CD4-positive, alpha-beta T cell (primary cell): Measurements from ENCODE around the gene PNPLA7. TPM values are rescaled to one million over a fixed set of nuclear protein-coding genes. Genes with fewer than 3 reads are reported as not detected.

Experiments used
- ATAC-seq: fragments of 200-7000 bp; cut with Tn5 transposase; one replicate; pipeline ENCODE4 v1.10.0; 2022; ENCODE audit warnings: mild to moderate bottlenecking; ENCODE audit not compliant: poor library complexity
- CTCF ChIA-PET: fragments of 350-600 bp; sonication (Branson Sonifier 250); formaldehyde crosslinking; loops from one replicate; lab custom pipeline; 2021; ENCODE audit warnings: antibody characterized with exemption, inconsistent platforms; lab: Charles Lee
- POLR2A ChIA-PET: fragments of 350-600 bp; sonication (Branson Sonifier 250); formaldehyde crosslinking; loops from one replicate; lab custom pipeline; 2021; ENCODE audit warnings: antibody characterized with exemption, inconsistent platforms; lab: Charles Lee
- DNase-seq, 14 experiments: peaks; one replicate each; pipeline ENCODE4 v3.0.0-alpha.2; 2013 to 2020; ENCODE audit warnings: mixed read lengths in 2 of 14
- H3K27ac ChIP-seq, 2 donors: one replicate each; pipeline versions ENCODE4 v1.5.1 to v1.7.0; 2013; ENCODE audit warnings: low read length in 2 of 2, low read depth in 1 of 2, mild to moderate bottlenecking in 1 of 2
- H3K27me3 ChIP-seq, 2 experiments: 1 replicate in 1 of 2; 2 replicates in 1 of 2; pipeline versions ENCODE4 v1.6.1 to v1.7.0; 2013; ENCODE audit warnings: low read length in 2 of 2, control low read depth in 1 of 2, mild to moderate bottlenecking in 1 of 2, moderate library complexity in 1 of 2; ENCODE audit not compliant: insufficient read depth in 2 of 2, control insufficient read depth in 1 of 2
- H3K36me3 ChIP-seq: one replicate; pipeline ENCODE4 v1.6.1; 2013; ENCODE audit warnings: low read length, control low read depth; ENCODE audit not compliant: insufficient read depth
- H3K4me1 ChIP-seq: one replicate; pipeline ENCODE4 v1.6.1; 2013; ENCODE audit warnings: low read length, control low read depth; ENCODE audit not compliant: insufficient read depth
- H3K4me3 ChIP-seq: one replicate; pipeline ENCODE4 v1.5.1; 2013; ENCODE audit warnings: mild to moderate bottlenecking, low read length, moderate library complexity
- H3K9me3 ChIP-seq, 2 experiments: 1 replicate in 1 of 2; 2 replicates in 1 of 2; pipeline versions ENCODE4 v1.6.1 to v1.7.0; 2013; ENCODE audit warnings: low read length in 2 of 2, mild to moderate bottlenecking in 2 of 2, control low read depth in 1 of 2, moderate library complexity in 1 of 2; ENCODE audit not compliant: control insufficient read depth in 1 of 2, insufficient read depth in 1 of 2
- H3K27ac Mint-ChIP-seq: one replicate; pipeline ENCODE4 v1.8.0; 2020; ENCODE audit warnings: mixed read lengths
- H3K27me3 Mint-ChIP-seq: one replicate; pipeline ENCODE4 v1.8.0; 2021; ENCODE audit warnings: mixed read lengths
- H3K36me3 Mint-ChIP-seq: one replicate; pipeline ENCODE4 v1.8.0; 2021; ENCODE audit warnings: low read depth, mixed read lengths
- H3K4me1 Mint-ChIP-seq: one replicate; pipeline ENCODE4 v1.8.0; 2021; ENCODE audit warnings: low read depth, mixed read lengths
- H3K4me3 Mint-ChIP-seq: one replicate; pipeline ENCODE4 v1.8.0; 2020; ENCODE audit warnings: mild to moderate bottlenecking, mixed read lengths
- H3K9me3 Mint-ChIP-seq: one replicate; pipeline ENCODE4 v1.8.0; 2020; ENCODE audit warnings: mixed read lengths
- CTCF ChIP-seq: fragments of 200-600 bp; IDR thresholded peaks from one replicate; pipeline ENCODE4 v1.8.0; 2022; ENCODE audit warnings: antibody characterized with exemption, mild to moderate bottlenecking
- intact Hi-C, 2 experiments: fragments of 100-400 bp; cut with DNase I in 1 of 2; cut with micrococcal nuclease in 1 of 2; formaldehyde crosslinking; loops; one replicate each; pipeline versions ENCODE4 v1.15.1 to v1.9.0; 2023 to 2025; cut with DNase I, micrococcal nuclease
- total RNA-seq, 174 experiments: library from RNA in 2 of 174; stranded (reverse) in 2 of 174; gene quantifications; one replicate each; pipeline ENCODE4 v1.2.3 and lab custom pipeline; 2021 to 2026

Gene PNPLA7
- total RNA-seq, 2 experiments from 2014 or later = 7.8 to 8.4 TPM

- ATAC-seq = no peak
- H3K4me3 Mint-ChIP-seq = no peak overlapping the region
Observed at GRCh38 chr9:137494104-137494544, 56.1 kb downstream of the PNPLA7 start.

GRCh38 chr9:137493364-137494103 lies 56.7 kb downstream of the PNPLA7 start:
- H3K4me3 Mint-ChIP-seq = no peak overlapping the region
- peaks cover 9% of the 10 kb centered on the region for H3K4me1 Mint-ChIP-seq
- no peaks in the 10 kb centered on the region for H3K36me3 Mint-ChIP-seq
- H3K27me3 Mint-ChIP-seq = no peaks in the 10 kb centered on the region
- intact Hi-C loops = no loop called here
- H3K9me3 Mint-ChIP-seq = no peaks in the 10 kb centered on the region
- ChIA-PET POLR2A (no interaction called here), CTCF (no interaction called here)
- Histone ChIP-seq H3K36me3 (no peaks in the 10 kb centered on the region), H3K27me3 (no peaks in the 10 kb centered on the region), H3K9me3 (no peaks in the 10 kb centered on the region), H3K4me1 (no peaks in the 10 kb centered on the region), H3K27ac (no peak overlapping the region), H3K4me3 (no peak overlapping the region)
- DNase-seq (no peak), ATAC-seq (no peak)
- TF ChIP-seq CTCF = no peak
- no peak overlapping the region for H3K27ac Mint-ChIP-seq

More at GRCh38 chr9:137494104-137494544, 56.1 kb downstream of the PNPLA7 start:
- ChIA-PET POLR2A (no interaction called here), CTCF (no interaction called here)
- H3K36me3 ChIP-seq = no peaks in the 10 kb centered on the region
- Mint-ChIP-seq H3K36me3 (no peaks in the 10 kb centered on the region), H3K9me3 (no peaks in the 10 kb centered on the region), H3K27ac (no peak overlapping the region), H3K4me1 (peaks cover 9% of the 10 kb centered on the region), H3K27me3 (no peaks in the 10 kb centered on the region)
- no peaks in the 10 kb centered on the region for H3K4me1 ChIP-seq
- no peak overlapping the region for H3K4me3 ChIP-seq
- DNase-seq = peak in 2 of 14 experiments; percentile 21 to 27
- H3K9me3 ChIP-seq = no peaks in the 10 kb centered on the region
- no peak for TF ChIP-seq CTCF
- H3K27ac ChIP-seq = no peak overlapping the region
- intact Hi-C loops = no loop called here
- no peaks in the 10 kb centered on the region for H3K27me3 ChIP-seq

- POLR2A ChIA-PET = no interaction called here
- CTCF ChIA-PET = no interaction called here
- H3K27me3 Mint-ChIP-seq = no peaks in the 10 kb centered on the region
- no peak overlapping the region for H3K27ac Mint-ChIP-seq
- intact Hi-C loops = no loop called here
- Histone ChIP-seq H3K27ac (no peak overlapping the region), H3K4me1 (no peaks in the 10 kb centered on the region), H3K36me3 (no peaks in the 10 kb centered on the region), H3K4me3 (no peak overlapping the region), H3K27me3 (no peaks in the 10 kb centered on the region), H3K9me3 (no peaks in the 10 kb centered on the region)
- peak in 4 of 14 experiments; percentile 12 to 56 (median 24) for DNase-seq
- TF ChIP-seq CTCF = no peak
- peaks cover 9% of the 10 kb centered on the region for H3K4me1 Mint-ChIP-seq
- peak; percentile 77 for ATAC-seq
- H3K9me3 Mint-ChIP-seq = no peaks in the 10 kb centered on the region
- H3K4me3 Mint-ChIP-seq = no peak overlapping the region
- no peaks in the 10 kb centered on the region for H3K36me3 Mint-ChIP-seq
Observed at GRCh38 chr9:137492464-137493363, 57.5 kb downstream of the PNPLA7 start.
